Lower leg skin (tissue), 3 donors: ENCODE results near the gene PLEKHM1.
"Not testable (repeated sequence)": the region's sequence is repeated elsewhere in the genome, so short reads cannot be mapped to it uniquely, and the experiment has no call there.

Experiments
- CTCF ChIP-seq, 3 donors: fragments of 450-650 bp; IDR thresholded peaks; one replicate each; pipeline ENCODE4 v1.5.1; 2016; ENCODE audit warnings: antibody characterized with exemption in 3 of 3, mild to moderate bottlenecking in 3 of 3, moderate library complexity in 2 of 3
- POLR2A ChIP-seq, 2 donors: fragments of 450-650 bp; IDR thresholded peaks; one replicate each; pipeline ENCODE4 v1.6.1; 2016 to 2017; ENCODE audit warnings: antibody characterized with exemption in 2 of 2, mild to moderate bottlenecking in 1 of 2, moderate library complexity in 1 of 2

- not testable (repeated sequence) for TF ChIP-seq CTCF, POLR2A (IDR thresholded peaks at IDR 0.05)
Measured at GRCh38 chr17:45448066-45448465, 42.5 kb downstream of the PLEKHM1 start.
